ENCODE measurements around the gene DCUN1D1. TPM values are rescaled to one million over a fixed set of nuclear protein-coding genes. Genes with fewer than 3 reads are reported as not detected.

The DCUN1D1 gene
- total and polyA plus RNA-seq, 7 donors = 11.6 to 97.8 (median 44.4) TPM

DNA sequence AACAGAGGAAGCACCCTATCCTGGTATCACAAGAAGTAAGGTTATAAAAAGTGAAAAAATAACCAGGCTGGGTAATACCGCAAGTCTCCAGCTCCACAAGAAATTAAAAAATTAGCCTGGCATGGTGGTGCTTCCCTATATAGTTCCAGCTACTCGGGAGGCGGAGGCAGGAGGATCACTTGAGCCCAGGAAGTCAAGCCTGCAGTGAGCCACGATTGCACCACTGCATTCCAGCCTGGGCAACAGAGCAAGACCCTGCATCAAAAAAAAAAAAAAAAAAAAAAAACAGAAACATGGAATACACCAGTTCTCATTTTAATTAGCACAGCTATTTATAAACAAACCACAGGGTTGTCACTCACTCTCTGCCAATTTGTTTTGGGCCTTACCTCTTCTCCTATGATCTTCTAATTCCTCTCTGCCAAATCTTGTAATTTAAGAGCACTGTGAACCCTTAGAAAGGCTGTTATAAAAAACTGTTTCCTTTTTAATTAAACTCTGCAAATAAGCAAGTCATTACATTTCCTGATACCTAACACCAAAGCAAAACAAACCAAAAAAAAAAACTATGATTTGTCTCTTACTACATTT lies 22.6 kb downstream of the DCUN1D1 start:
- 35 to 50% (median 38%) methylated on average over 4 of the region's 4 CpGs for WGBS, 3 donors
- TF ChIP-seq, protein P1, sequence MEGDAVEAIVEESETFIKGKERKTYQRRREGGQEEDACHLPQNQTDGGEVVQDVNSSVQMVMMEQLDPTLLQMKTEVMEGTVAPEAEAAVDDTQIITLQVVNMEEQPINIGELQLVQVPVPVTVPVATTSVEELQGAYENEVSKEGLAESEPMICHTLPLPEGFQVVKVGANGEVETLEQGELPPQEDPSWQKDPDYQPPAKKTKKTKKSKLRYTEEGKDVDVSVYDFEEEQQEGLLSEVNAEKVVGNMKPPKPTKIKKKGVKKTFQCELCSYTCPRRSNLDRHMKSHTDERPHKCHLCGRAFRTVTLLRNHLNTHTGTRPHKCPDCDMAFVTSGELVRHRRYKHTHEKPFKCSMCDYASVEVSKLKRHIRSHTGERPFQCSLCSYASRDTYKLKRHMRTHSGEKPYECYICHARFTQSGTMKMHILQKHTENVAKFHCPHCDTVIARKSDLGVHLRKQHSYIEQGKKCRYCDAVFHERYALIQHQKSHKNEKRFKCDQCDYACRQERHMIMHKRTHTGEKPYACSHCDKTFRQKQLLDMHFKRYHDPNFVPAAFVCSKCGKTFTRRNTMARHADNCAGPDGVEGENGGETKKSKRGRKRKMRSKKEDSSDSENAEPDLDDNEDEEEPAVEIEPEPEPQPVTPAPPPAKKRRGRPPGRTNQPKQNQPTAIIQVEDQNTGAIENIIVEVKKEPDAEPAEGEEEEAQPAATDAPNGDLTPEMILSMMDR (IDR thresholded peaks at IDR 0.05) = no peak
- peaks cover 0 to 32% of the 10 kb centered on the region in 2 donors for H3K36me3 ChIP-seq (ENCODE audit: insufficient read depth in 1 of 2, low read depth in 1 of 2)
- intact Hi-C loops (cut with DNase I) = no loop called here
- H3K4me3 ChIP-seq = no peak overlapping the region
- no peak overlapping the region for H3K27ac ChIP-seq
- H3K9me3 ChIP-seq = no peaks in the 10 kb centered on the region
- H3K4me1 ChIP-seq = peaks cover 44% of the 10 kb centered on the region
- DNase-seq (peak in 1 of 2 donors; percentile 61), ATAC-seq (peak; percentile 28 to 59 (median 48))
- H3K27me3 ChIP-seq (ENCODE audit: insufficient read depth in 3 of 3, low read length in 2 of 3) = no peaks in the 10 kb centered on the region

DNA sequence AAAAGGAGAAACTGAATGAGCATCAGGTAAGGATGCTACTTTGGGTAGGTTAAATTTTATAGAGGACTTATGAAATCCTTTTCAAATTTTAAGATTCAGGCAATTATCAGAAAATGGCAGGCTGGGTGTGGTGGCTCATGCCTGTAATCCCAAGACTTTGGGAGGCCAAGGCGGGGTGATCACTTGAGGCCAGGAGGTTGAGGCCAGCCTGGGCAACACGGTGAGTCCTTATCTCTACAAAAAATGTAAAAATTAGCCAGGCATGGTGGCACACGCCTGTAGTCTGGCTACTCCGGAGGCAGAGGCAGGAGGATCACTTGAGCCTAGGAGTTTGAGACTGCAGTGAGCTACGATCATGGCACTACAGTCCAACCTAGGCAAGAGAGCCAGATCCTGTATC lies 23.1 kb downstream of the DCUN1D1 start:
- Histone ChIP-seq H3K4me3 (no peak overlapping the region), H3K36me3 (ENCODE audit: insufficient read depth in 1 of 2, low read depth in 1 of 2) (peaks cover 0 to 32% of the 10 kb centered on the region in 2 donors), H3K27ac (no peak overlapping the region), H3K27me3 (ENCODE audit: insufficient read depth in 3 of 3, low read length in 2 of 3) (no peaks in the 10 kb centered on the region), H3K9me3 (no peaks in the 10 kb centered on the region), H3K4me1 (peaks cover 42% of the 10 kb centered on the region)
- ATAC-seq (no peak), DNase-seq (no peak)
- 77 to 95% (median 86%) methylated on average over 5 of the region's 5 CpGs for WGBS, 3 donors
- TF ChIP-seq, protein P1 (IDR thresholded peaks at IDR 0.05) = no peak
- intact Hi-C loops (cut with DNase I) = no loop called here

DNA sequence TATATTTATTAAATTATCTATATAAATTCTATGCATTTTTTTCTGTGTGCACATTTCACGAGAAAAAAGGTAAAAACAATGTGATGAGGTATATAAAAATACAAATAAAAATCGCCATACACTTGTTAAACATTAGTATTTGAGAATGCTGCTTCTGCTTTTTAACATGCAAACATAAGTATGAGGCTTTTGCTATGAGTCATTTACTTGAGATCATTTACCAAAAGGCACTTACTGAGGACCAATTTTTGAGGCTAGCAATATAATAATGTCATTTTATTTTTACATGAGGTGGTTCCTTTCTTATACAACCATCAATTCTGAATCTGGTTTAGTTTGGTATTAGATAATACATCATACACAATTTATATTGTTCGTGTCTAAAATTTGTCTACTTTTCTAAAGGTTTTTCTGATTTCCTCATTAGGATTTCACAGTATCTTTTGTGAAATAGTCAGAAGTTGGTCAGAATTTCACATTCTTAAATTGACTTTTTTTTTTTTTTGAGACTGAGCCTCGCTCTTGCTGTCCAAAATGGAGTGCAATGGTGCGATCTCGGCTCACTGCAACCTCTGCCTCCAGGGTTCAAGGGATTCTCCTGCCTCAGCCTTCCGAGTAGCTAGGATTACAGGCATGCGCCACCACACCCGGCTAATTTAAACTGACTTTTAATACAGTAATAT lies 25.6 kb downstream of the DCUN1D1 start:
- H3K4me3 ChIP-seq = no peak overlapping the region
- no peak for DNase-seq
- intact Hi-C loops (cut with DNase I) = no loop called here
- H3K4me1 ChIP-seq = peaks cover 17% of the 10 kb centered on the region
- no peaks in the 10 kb centered on the region for H3K27me3 ChIP-seq (ENCODE audit: insufficient read depth in 3 of 3, low read length in 2 of 3)
- no peak overlapping the region for H3K27ac ChIP-seq
- ATAC-seq = no peak
- TF ChIP-seq, protein P1 (IDR thresholded peaks at IDR 0.05) = no peak
- no peaks in the 10 kb centered on the region for H3K9me3 ChIP-seq
- H3K36me3 ChIP-seq (ENCODE audit: insufficient read depth in 1 of 2, low read depth in 1 of 2) = peaks cover 0 to 27% of the 10 kb centered on the region in 2 donors
- WGBS, 3 donors = 83 to 92% (median 84%) methylated on average over 9 of the region's 9 CpGs

DNA sequence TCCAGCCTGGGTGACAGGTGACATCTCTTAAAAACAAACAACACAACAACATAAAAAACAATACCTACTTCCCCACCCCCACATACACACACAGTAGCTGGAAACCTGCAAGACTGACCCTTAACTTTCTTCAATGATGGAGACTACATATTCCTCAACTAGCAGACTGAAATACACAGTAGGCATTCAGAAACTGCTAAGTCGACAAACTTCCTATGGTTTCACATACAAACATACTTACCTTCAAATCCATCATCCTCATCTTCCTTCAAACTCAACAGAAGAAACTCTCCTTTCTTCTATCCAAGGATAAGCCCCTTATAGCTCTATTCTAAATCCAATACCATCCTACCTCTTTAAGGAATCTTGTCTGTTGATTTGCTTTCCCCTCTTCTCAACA lies 30.6 kb downstream of the DCUN1D1 start:
- Histone ChIP-seq H3K36me3 (ENCODE audit: insufficient read depth in 1 of 2, low read depth in 1 of 2) (peaks cover 0 to 52% of the 10 kb centered on the region in 2 donors), H3K27ac (no peak overlapping the region), H3K27me3 (ENCODE audit: insufficient read depth in 3 of 3, low read length in 2 of 3) (no peaks in the 10 kb centered on the region), H3K9me3 (no peaks in the 10 kb centered on the region), H3K4me1 (no peaks in the 10 kb centered on the region), H3K4me3 (no peak overlapping the region)
- intact Hi-C loops (cut with DNase I) = no loop called here
- WGBS, 3 donors = 93 to 100% (median 100%) methylated on average over 1 of the region's 1 CpG
- DNase-seq = no peak
- no peak for ATAC-seq
- TF ChIP-seq, protein P1 (IDR thresholded peaks at IDR 0.05) = no peak
